ENCODE results near the gene RABGAP1L.

DNA sequence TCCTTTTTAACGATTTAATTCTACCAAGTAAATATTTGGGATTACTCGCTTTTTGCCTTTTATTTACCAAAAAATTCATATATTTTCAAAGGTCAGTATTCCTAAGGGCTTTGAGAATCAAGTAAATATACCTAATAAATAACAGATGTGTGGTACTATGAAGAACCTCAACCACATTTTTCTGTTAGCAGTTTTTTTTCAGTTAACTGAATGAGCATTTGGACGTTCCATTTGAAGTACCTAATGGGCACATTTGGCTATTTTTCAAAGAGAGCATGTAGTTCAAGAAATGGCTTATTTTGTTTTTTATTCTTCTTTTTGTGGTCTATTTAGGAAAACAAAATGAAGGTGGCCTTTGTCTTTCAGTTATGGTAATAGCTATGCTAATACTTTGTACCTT lies 541.5 kb downstream of the RABGAP1L start:
- no peak for TF ChIP-seq ZNF302 (tag by site-specific recombination; IDR thresholded peaks at IDR 0.05; ENCODE audit: low read depth)
- TF ChIP-seq, protein P1, sequence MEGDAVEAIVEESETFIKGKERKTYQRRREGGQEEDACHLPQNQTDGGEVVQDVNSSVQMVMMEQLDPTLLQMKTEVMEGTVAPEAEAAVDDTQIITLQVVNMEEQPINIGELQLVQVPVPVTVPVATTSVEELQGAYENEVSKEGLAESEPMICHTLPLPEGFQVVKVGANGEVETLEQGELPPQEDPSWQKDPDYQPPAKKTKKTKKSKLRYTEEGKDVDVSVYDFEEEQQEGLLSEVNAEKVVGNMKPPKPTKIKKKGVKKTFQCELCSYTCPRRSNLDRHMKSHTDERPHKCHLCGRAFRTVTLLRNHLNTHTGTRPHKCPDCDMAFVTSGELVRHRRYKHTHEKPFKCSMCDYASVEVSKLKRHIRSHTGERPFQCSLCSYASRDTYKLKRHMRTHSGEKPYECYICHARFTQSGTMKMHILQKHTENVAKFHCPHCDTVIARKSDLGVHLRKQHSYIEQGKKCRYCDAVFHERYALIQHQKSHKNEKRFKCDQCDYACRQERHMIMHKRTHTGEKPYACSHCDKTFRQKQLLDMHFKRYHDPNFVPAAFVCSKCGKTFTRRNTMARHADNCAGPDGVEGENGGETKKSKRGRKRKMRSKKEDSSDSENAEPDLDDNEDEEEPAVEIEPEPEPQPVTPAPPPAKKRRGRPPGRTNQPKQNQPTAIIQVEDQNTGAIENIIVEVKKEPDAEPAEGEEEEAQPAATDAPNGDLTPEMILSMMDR (tag by site-specific recombination; IDR thresholded peaks at IDR 0.05) = no peak
- TF ChIP-seq, protein P2, sequence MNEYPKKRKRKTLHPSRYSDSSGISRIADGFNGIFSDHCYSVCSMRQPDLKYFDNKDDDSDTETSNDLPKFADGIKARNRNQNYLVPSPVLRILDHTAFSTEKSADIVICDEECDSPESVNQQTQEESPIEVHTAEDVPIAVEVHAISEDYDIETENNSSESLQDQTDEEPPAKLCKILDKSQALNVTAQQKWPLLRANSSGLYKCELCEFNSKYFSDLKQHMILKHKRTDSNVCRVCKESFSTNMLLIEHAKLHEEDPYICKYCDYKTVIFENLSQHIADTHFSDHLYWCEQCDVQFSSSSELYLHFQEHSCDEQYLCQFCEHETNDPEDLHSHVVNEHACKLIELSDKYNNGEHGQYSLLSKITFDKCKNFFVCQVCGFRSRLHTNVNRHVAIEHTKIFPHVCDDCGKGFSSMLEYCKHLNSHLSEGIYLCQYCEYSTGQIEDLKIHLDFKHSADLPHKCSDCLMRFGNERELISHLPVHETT (tag by site-specific recombination; IDR thresholded peaks at IDR 0.05) = no peak
- no peak for TF ChIP-seq ZNF660 (tag by site-specific recombination; IDR thresholded peaks at IDR 0.05)
- TF ChIP-seq, protein P3, sequence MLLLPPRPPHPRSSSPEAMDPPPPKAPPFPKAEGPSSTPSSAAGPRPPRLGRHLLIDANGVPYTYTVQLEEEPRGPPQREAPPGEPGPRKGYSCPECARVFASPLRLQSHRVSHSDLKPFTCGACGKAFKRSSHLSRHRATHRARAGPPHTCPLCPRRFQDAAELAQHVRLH (tag by site-specific recombination; IDR thresholded peaks at IDR 0.05) = no peak
- TF ChIP-seq, protein P4, sequence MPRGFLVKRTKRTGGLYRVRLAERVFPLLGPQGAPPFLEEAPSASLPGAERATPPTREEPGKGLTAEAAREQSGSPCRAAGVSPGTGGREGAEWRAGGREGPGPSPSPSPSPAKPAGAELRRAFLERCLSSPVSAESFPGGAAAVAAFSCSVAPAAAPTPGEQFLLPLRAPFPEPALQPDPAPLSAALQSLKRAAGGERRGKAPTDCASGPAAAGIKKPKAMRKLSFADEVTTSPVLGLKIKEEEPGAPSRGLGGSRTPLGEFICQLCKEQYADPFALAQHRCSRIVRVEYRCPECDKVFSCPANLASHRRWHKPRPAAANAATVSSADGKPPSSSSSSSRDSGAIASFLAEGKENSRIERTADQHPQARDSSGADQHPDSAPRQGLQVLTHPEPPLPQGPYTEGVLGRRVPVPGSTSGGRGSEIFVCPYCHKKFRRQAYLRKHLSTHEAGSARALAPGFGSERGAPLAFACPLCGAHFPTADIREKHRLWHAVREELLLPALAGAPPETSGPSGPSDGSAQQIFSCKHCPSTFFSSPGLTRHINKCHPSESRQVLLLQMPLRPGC (tag by site-specific recombination; IDR thresholded peaks at IDR 0.05) = no peak
- TF ChIP-seq, protein P5, sequence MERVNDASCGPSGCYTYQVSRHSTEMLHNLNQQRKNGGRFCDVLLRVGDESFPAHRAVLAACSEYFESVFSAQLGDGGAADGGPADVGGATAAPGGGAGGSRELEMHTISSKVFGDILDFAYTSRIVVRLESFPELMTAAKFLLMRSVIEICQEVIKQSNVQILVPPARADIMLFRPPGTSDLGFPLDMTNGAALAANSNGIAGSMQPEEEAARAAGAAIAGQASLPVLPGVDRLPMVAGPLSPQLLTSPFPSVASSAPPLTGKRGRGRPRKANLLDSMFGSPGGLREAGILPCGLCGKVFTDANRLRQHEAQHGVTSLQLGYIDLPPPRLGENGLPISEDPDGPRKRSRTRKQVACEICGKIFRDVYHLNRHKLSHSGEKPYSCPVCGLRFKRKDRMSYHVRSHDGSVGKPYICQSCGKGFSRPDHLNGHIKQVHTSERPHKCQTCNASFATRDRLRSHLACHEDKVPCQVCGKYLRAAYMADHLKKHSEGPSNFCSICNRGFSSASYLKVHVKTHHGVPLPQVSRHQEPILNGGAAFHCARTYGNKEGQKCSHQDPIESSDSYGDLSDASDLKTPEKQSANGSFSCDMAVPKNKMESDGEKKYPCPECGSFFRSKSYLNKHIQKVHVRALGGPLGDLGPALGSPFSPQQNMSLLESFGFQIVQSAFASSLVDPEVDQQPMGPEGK (tag by site-specific recombination; IDR thresholded peaks at IDR 0.05) = no peak
- no peak for TF ChIP-seq ZNF777 (tag by site-specific recombination; IDR thresholded peaks at IDR 0.05; ENCODE audit: borderline replicate concordance)
- TF ChIP-seq ZNF223 (tag by site-specific recombination; IDR thresholded peaks at IDR 0.05) = no peak
- TF ChIP-seq KLF1 (tag by site-specific recombination; IDR thresholded peaks at IDR 0.05) = no peak
- TF ChIP-seq, protein P6, sequence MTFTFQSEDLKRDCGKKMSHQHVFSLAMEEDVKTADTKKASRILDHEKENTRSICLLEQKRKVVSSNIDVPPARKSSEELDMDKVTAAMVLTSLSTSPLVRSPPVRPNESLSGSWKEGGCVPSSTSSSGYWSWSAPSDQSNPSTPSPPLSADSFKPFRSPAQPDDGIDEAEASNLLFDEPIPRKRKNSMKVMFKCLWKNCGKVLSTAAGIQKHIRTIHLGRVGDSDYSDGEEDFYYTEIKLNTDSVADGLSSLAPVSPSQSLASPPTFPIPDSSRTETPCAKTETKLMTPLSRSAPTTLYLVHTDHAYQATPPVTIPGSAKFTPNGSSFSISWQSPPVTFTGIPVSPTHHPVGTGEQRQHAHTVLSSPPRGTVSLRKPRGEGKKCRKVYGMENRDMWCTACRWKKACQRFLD (tag by site-specific recombination; IDR thresholded peaks at IDR 0.05) = no peak
- TF ChIP-seq, protein P7, sequence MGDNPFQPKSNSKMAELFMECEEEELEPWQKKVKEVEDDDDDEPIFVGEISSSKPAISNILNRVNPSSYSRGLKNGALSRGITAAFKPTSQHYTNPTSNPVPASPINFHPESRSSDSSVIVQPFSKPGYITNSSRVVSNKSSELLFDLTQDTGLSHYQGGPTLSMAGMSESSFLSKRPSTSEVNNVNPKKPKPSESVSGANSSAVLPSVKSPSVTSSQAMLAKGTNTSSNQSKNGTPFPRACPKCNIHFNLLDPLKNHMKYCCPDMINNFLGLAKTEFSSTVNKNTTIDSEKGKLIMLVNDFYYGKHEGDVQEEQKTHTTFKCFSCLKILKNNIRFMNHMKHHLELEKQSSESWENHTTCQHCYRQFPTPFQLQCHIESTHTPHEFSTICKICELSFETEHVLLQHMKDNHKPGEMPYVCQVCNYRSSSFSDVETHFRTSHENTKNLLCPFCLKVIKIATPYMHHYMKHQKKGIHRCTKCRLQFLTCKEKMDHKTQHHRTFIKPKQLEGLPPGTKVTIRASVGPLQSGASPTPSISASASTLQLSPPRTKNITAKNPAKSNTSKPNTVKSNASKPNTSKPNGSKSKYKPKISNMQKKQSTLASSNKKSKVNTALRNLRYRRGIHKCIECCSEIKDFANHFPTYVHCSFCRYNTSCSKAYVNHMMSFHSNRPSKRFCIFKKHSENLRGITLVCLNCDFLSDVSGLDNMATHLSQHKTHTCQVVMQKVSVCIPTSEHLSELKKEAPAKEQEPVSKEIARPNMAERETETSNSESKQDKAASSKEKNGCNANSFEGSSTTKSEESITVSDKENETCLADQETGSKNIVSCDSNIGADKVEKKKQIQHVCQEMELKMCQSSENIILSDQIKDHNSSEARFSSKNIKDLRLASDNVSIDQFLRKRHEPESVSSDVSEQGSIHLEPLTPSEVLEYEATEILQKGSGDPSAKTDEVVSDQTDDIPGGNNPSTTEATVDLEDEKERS (tag by site-specific recombination; IDR thresholded peaks at IDR 0.05) = no peak
- TF ChIP-seq, protein P8, sequence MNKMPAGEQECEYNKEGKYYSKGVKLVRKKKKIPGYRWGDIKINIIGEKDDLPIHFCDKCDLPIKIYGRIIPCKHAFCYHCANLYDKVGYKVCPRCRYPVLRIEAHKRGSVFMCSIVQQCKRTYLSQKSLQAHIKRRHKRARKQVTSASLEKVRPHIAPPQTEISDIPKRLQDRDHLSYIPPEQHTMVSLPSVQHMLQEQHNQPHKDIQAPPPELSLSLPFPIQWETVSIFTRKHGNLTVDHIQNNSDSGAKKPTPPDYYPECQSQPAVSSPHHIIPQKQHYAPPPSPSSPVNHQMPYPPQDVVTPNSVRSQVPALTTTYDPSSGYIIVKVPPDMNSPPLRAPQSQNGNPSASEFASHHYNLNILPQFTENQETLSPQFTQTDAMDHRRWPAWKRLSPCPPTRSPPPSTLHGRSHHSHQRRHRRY (tag by site-specific recombination; IDR thresholded peaks at IDR 0.05) = no peak

All from HEK293 (cell line).